Esophagus muscularis mucosa (tissue), 4 donors: ENCODE measurements around the gene MAN2C1.

Source experiments
- CTCF ChIP-seq, 3 experiments: fragments of 200-600 bp in 2 of 3; fragments of 450-650 bp in 1 of 3; sonication (generic) in 2 of 3; IDR thresholded peaks; one replicate each; pipeline ENCODE4 v1.5.1; 2017 to 2019; ENCODE audit warnings: antibody characterized with exemption in 3 of 3, mild to moderate bottlenecking in 2 of 3, moderate library complexity in 1 of 3
- EP300 ChIP-seq: sonication (generic); formaldehyde crosslinking; IDR thresholded peaks from one replicate; pipeline ENCODE4 v1.6.1; 2017; ENCODE audit warnings: antibody characterized with exemption
- POLR2A ChIP-seq: fragments of 450-650 bp; IDR thresholded peaks from one replicate; pipeline ENCODE4 v1.6.1; 2017; ENCODE audit warnings: antibody characterized with exemption, moderate library complexity, mild to moderate bottlenecking, low read depth
- POLR2AphosphoS5 ChIP-seq, 2 donors: sonication (generic); formaldehyde crosslinking; IDR thresholded peaks; one replicate each; pipeline ENCODE4 v1.6.1; 2017; ENCODE audit warnings: antibody characterized with exemption in 2 of 2

- peak in 1 of 3 experiments; percentile 32 for TF ChIP-seq CTCF (IDR thresholded peaks at IDR 0.05)
- no peak for TF ChIP-seq POLR2A
- no peak for TF ChIP-seq EP300
- peak; percentile 77 to 85 for TF ChIP-seq POLR2AphosphoS5 (IDR thresholded peaks at IDR 0.05)
These were observed 32.6 kb downstream of the MAN2C1 start, which contains the start of gene COMMD4 for GRCh38 chr15:75335705-75336355.
